PC-3 (cell line): ENCODE results near the gene WNT1. TPM values are rescaled to one million over a fixed set of nuclear protein-coding genes. Genes with fewer than 3 reads are reported as not detected.
A peak's percentile ranks its signal among the peaks of the same experiment; 100 is the strongest.

Source experiments
- ATAC-seq: fragments of 200-7000 bp; cut with Tn5 transposase; 2 replicates; pipeline ENCODE4 v1.9.1; 2020; ENCODE audit warnings: mild to moderate bottlenecking, moderate library complexity
- BruUV-seq: library from RNA; stranded (reverse); fragments of 400-500 nt; replicated peaks from 2 replicates; lab custom pipeline; 2021; lab: Mats Ljungman, UMichigan
- CTCF ChIA-PET: fragments of 300-600 bp; sonication (Branson Sonifier 250); formaldehyde crosslinking; loops from one replicate; lab custom pipeline; 2022; ENCODE audit warnings: antibody characterized with exemption; lab: Charles Lee
- POLR2A ChIA-PET: fragments of 300-600 bp; sonication (Branson Sonifier 250); formaldehyde crosslinking; loops from one replicate; lab custom pipeline; 2022; ENCODE audit warnings: antibody characterized with exemption; ENCODE audit not compliant: unreplicated experiment; lab: Charles Lee
- DNase-seq: peaks from one replicate; pipeline ENCODE4 v3.0.0-alpha.2; 2015
- H2AFZ ChIP-seq: fragments of 300-600 bp; sonication (generic); 2 replicates; pipeline ENCODE4 v1.6.0; 2016; ENCODE audit warnings: antibody characterized with exemption, low read length
- H3F3A ChIP-seq: fragments of 300-600 bp; sonication (generic); one replicate; pipeline ENCODE4 v1.6.0; 2017; ENCODE audit warnings: antibody characterized with exemption, low read length, control low read depth, mild to moderate bottlenecking; ENCODE audit not compliant: unreplicated experiment
- H3K27ac ChIP-seq: fragments of 300-600 bp; sonication (generic); 2 replicates; pipeline ENCODE4 v1.5.1; 2016; ENCODE audit warnings: mild to moderate bottlenecking, low read length
- H3K27me3 ChIP-seq: fragments of 300-600 bp; sonication (generic); 2 replicates; pipeline ENCODE4 v1.6.1; 2016; ENCODE audit warnings: low read length, mixed read lengths
- H3K36me3 ChIP-seq: fragments of 300-600 bp; sonication (generic); 2 replicates; pipeline ENCODE4 v1.6.1; 2016; ENCODE audit warnings: low read depth, mixed run types, low read length, mixed read lengths
- H3K4me1 ChIP-seq: fragments of 300-600 bp; sonication (generic); 2 replicates; pipeline ENCODE4 v1.5.1; 2016; ENCODE audit warnings: low read length; ENCODE audit not compliant: insufficient read depth
- H3K4me2 ChIP-seq: fragments of 300-600 bp; sonication (generic); 2 replicates; pipeline ENCODE4 v1.6.0; 2016; ENCODE audit warnings: low read length
- H3K4me3 ChIP-seq: fragments of 300-600 bp; sonication (generic); 2 replicates; pipeline ENCODE4 v1.5.1; 2016; ENCODE audit warnings: mild to moderate bottlenecking, low read length, mixed read lengths
- H3K79me2 ChIP-seq: fragments of 300-600 bp; sonication (generic); 2 replicates; pipeline ENCODE4 v1.6.1; 2017; ENCODE audit warnings: low read length, mixed read lengths
- H3K9ac ChIP-seq: fragments of 300-600 bp; sonication (generic); 2 replicates; pipeline ENCODE4 v1.6.0; 2016; ENCODE audit warnings: mild to moderate bottlenecking, low read length
- H3K9me2 ChIP-seq: fragments of 300-600 bp; sonication (generic); replicated peaks from 2 replicates; pipeline ENCODE4 v1.6.1; 2016; ENCODE audit warnings: mixed run types, low read length, mixed read lengths
- H3K9me3 ChIP-seq: fragments of 300-600 bp; sonication (generic); 2 replicates; pipeline ENCODE4 v1.6.1; 2016; ENCODE audit warnings: low read length, mixed read lengths
- H4K20me1 ChIP-seq: fragments of 300-600 bp; sonication (generic); 2 replicates; pipeline ENCODE4 v1.6.1; 2016; ENCODE audit warnings: low read length, mixed read lengths
- EZH2 ChIP-seq: fragments of 300-600 bp; sonication (generic); IDR thresholded peaks from one replicate; pipeline ENCODE4 v1.6.1; 2017; ENCODE audit warnings: antibody characterized with exemption, mild to moderate bottlenecking, low read length; ENCODE audit not compliant: unreplicated experiment
- EZH2phosphoT487 ChIP-seq: fragments of 300-600 bp; sonication (generic); IDR thresholded peaks from 2 replicates; pipeline ENCODE4 v1.6.1; 2018; ENCODE audit warnings: mild to moderate bottlenecking, antibody characterized with exemption, low read length, borderline replicate concordance
- intact Hi-C: fragments of 100-400 bp; cut with micrococcal nuclease; formaldehyde crosslinking; loops from 2 replicates; pipeline ENCODE4 v1.9.0; 2023
- total RNA-seq: library from RNA; depleted of rRNA; stranded (reverse); fragments of >200 nt; gene quantifications from 2 replicates; pipeline ENCODE4 v1.2.3, GENCODE V29; 2014
- TF ChIP-seq, protein P1 (sequence below): fragments of 300-600 bp; sonication (generic); conservative IDR thresholded peaks from 2 replicates; pipeline ENCODE4 v1.5.1; 2017; ENCODE audit warnings: antibody characterized with exemption, low read depth, mild to moderate bottlenecking, low read length

The WNT1 gene
- total RNA-seq, 1 experiment from 2014 or later = not detected

DNA sequence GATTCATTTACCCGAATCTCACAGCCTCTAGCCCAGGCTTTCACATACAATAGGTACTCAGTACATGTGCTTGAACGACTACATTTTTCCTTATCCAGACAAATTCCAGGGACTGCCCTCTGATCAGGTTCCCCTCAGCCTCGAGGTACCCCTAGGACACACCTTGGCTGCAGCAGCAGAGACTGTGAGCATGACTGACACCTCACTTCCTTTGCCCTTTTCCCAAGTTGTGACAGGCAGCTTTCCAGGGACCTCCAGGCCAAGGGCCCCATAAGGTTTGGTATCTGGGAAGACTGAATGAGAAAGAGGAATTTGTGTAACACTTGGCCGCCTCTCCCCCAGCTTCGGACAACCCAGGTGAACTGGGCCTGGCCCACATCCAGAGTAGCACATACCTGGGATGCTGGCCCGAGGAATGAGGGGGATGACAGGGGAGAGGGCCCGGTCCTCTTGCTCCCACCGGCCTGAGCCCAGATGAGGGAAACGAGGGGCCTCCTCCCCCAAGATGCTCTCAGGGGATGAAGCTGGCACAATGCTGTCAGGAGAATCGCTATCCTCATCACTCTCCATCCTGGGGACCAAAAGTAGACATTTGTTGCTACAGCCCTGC lies 50.6 kb downstream of the WNT1 start:
- H2AFZ ChIP-seq = no peak overlapping the region
- DNase-seq (no peak), ATAC-seq (no peak)
- peaks cover 45% of the 10 kb centered on the region for H3K36me3 ChIP-seq
- H3K9me2 ChIP-seq = no peaks in the 10 kb centered on the region
- no peaks in the 10 kb centered on the region for H3F3A ChIP-seq
- no peaks in the 10 kb centered on the region for H3K79me2 ChIP-seq
- no peak overlapping the region for H3K9ac ChIP-seq
- BruUV-seq = no TSS peak
- TF ChIP-seq, protein P1, sequence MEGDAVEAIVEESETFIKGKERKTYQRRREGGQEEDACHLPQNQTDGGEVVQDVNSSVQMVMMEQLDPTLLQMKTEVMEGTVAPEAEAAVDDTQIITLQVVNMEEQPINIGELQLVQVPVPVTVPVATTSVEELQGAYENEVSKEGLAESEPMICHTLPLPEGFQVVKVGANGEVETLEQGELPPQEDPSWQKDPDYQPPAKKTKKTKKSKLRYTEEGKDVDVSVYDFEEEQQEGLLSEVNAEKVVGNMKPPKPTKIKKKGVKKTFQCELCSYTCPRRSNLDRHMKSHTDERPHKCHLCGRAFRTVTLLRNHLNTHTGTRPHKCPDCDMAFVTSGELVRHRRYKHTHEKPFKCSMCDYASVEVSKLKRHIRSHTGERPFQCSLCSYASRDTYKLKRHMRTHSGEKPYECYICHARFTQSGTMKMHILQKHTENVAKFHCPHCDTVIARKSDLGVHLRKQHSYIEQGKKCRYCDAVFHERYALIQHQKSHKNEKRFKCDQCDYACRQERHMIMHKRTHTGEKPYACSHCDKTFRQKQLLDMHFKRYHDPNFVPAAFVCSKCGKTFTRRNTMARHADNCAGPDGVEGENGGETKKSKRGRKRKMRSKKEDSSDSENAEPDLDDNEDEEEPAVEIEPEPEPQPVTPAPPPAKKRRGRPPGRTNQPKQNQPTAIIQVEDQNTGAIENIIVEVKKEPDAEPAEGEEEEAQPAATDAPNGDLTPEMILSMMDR = no peak
- TF ChIP-seq EZH2phosphoT487 (no peak), EZH2 (no peak)
- H3K4me2 ChIP-seq = no peak overlapping the region
- intact Hi-C loops = no loop called here
- CTCF ChIA-PET = no interaction called here
- no peak overlapping the region for H3K27ac ChIP-seq
- H4K20me1 ChIP-seq = no peaks in the 10 kb centered on the region
- H3K27me3 ChIP-seq = no peaks in the 10 kb centered on the region
- no peaks in the 10 kb centered on the region for H3K9me3 ChIP-seq
- POLR2A ChIA-PET = no interaction called here
- no peak overlapping the region for H3K4me3 ChIP-seq
- no peaks in the 10 kb centered on the region for H3K4me1 ChIP-seq

DNA sequence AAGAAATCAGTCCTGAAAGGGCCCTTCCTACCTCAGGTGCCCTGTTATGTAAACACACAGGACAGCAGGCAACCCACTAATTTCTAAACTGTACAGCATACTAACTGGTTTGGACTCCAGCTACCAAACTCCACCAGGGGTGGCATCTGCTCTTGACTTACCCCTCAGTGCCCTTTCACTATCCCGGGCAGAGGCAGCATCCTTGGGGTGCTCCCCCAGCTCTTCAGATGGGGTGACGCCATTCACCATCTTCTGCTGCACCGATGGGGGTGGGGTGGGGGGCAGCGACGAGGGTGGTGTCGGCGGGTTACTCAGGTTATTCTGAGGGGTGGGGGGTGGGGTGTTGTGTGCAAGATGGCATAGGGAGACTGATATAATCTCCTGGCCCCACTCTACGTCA lies 52.0 kb downstream of the WNT1 start:
- ATAC-seq (no peak), DNase-seq (no peak)
- H3K9ac ChIP-seq = no peak overlapping the region
- POLR2A ChIA-PET = no interaction called here
- no peaks in the 10 kb centered on the region for H3K9me3 ChIP-seq
- H3K79me2 ChIP-seq = no peaks in the 10 kb centered on the region
- no peak overlapping the region for H3K27ac ChIP-seq
- no peak for TF ChIP-seq EZH2phosphoT487
- TF ChIP-seq EZH2 = no peak
- TF ChIP-seq, protein P1 = no peak
- H3K36me3 ChIP-seq = peaks cover 48% of the 10 kb centered on the region
- CTCF ChIA-PET = no interaction called here
- H2AFZ ChIP-seq = no peak overlapping the region
- intact Hi-C loops = no loop called here
- H3K4me1 ChIP-seq = no peaks in the 10 kb centered on the region
- H3K9me2 ChIP-seq = no peaks in the 10 kb centered on the region
- no peak overlapping the region for H3K4me3 ChIP-seq
- H3K27me3 ChIP-seq = no peaks in the 10 kb centered on the region
- no peak overlapping the region for H3K4me2 ChIP-seq
- no peaks in the 10 kb centered on the region for H3F3A ChIP-seq
- no TSS peak for BruUV-seq
- no peaks in the 10 kb centered on the region for H4K20me1 ChIP-seq

DNA sequence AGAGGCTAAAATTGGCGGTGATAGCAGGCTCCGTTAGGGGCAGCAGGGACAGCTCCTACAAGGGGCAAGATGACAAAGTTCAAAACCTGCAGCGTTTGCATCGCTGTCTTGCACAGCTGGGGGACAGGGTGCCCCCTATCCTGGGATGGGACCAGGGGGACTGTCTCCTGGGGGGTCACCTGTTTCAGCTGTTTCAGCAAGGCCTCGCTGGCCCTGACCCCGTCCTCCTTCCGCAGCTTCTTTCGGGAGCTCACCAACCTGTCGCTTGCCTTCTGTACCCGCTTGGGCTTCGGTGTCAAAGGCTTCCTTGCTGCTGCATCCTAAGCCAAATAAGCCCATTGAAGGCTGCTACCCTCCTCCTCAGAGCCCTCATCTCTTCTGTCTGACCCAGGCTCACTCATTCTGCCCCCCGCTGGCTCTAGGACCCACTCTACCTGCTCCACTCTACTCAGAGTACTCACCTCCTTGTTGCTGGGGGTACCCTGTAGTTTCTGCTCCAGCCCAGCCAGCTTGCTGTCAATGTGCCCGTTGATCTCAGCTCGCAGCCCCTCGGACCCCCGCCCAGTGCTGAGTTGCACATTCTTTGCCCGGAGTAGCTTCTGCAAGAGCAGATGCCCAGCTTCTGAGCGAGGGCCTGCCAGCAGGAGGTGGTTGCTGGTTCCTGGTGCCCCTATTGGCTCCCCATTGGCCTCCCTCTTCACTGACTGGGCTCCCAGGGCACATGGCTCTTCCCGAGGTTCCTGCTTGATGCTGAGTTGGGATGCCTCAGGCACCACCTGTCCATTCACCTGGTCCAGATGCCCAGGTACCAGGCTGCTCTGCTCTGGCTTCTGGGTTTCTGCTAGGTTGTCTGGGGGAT lies 52.8 kb downstream of the WNT1 start:
- H3K27ac ChIP-seq = no peak overlapping the region
- H3K79me2 ChIP-seq = no peaks in the 10 kb centered on the region
- no peaks in the 10 kb centered on the region for H3K27me3 ChIP-seq
- POLR2A ChIA-PET = no interaction called here
- H2AFZ ChIP-seq = no peak overlapping the region
- CTCF ChIA-PET = no interaction called here
- no peaks in the 10 kb centered on the region for H3K9me3 ChIP-seq
- H3K9ac ChIP-seq = no peak overlapping the region
- H3F3A ChIP-seq = no peaks in the 10 kb centered on the region
- TSS peak; percentile 4 for BruUV-seq
- no peak overlapping the region for H3K4me3 ChIP-seq
- H3K4me2 ChIP-seq = no peak overlapping the region
- ATAC-seq (no peak), DNase-seq (no peak)
- H3K36me3 ChIP-seq = peaks cover 41% of the 10 kb centered on the region
- H3K9me2 ChIP-seq = no peaks in the 10 kb centered on the region
- no peak for TF ChIP-seq EZH2phosphoT487
- TF ChIP-seq, protein P1 = no peak
- no peak for TF ChIP-seq EZH2
- no peaks in the 10 kb centered on the region for H3K4me1 ChIP-seq
- intact Hi-C loops = no loop called here
- no peaks in the 10 kb centered on the region for H4K20me1 ChIP-seq
